Osteoblast (primary cell): ENCODE results near the gene ZCCHC24. TPM values are rescaled to one million over a fixed set of nuclear protein-coding genes. Genes with fewer than 3 reads are reported as not detected.

Experiments used
- DNase-seq: peaks from one replicate; pipeline ENCODE4 v3.0.0; 2011; ENCODE audit warnings: low spot score, mixed read lengths; ENCODE audit not compliant: insufficient read length; ENCODE audit errors: missing footprints
- H2AFZ ChIP-seq: 2 replicates; pipeline ENCODE4 v1.6.0; 2011; ENCODE audit warnings: mild to moderate bottlenecking, low read length
- H3K27ac ChIP-seq: 2 replicates; pipeline ENCODE4 v1.5.1; 2011; ENCODE audit warnings: mild to moderate bottlenecking, low read depth, low read length, moderate library complexity
- H3K27me3 ChIP-seq: 2 replicates; pipeline ENCODE4 v1.6.0; 2012; ENCODE audit warnings: mild to moderate bottlenecking, control low read depth, inconsistent platforms, low read length, moderate library complexity; ENCODE audit not compliant: insufficient read depth
- H3K36me3 ChIP-seq: 2 replicates; pipeline ENCODE4 v1.5.1; 2011; ENCODE audit warnings: mild to moderate bottlenecking, low read length, control low read depth, moderate library complexity; ENCODE audit not compliant: insufficient read depth
- H3K4me1 ChIP-seq: 2 replicates; pipeline ENCODE4 v1.5.1; 2011; ENCODE audit warnings: mild to moderate bottlenecking, low read length, control low read depth, moderate library complexity; ENCODE audit not compliant: insufficient read depth
- H3K4me2 ChIP-seq: 2 replicates; pipeline ENCODE4 v1.6.0; 2011; ENCODE audit warnings: mild to moderate bottlenecking, low read length; ENCODE audit not compliant: insufficient read depth
- H3K4me3 ChIP-seq: fragments of 200-600 bp; sonication (generic); 3 replicates; pipeline ENCODE4 v1.5.1; 2012; ENCODE audit warnings: mild to moderate bottlenecking, low read length, inconsistent platforms; ENCODE audit not compliant: insufficient read depth
- H3K79me2 ChIP-seq: 2 replicates; pipeline ENCODE4 v1.6.0; 2012; ENCODE audit warnings: mild to moderate bottlenecking, low read length, control low read depth, inconsistent platforms; ENCODE audit not compliant: insufficient read depth
- H3K9me3 ChIP-seq: 2 replicates; pipeline ENCODE4 v1.5.1; 2011; ENCODE audit warnings: low read depth, low read length, control low read depth
- H4K20me1 ChIP-seq: 2 replicates; pipeline ENCODE4 v1.6.0; 2012; ENCODE audit warnings: mild to moderate bottlenecking, low read length, control low read depth; ENCODE audit not compliant: insufficient read depth
- CTCF ChIP-seq: IDR thresholded peaks from 2 replicates; pipeline ENCODE4 v1.5.1; 2011; ENCODE audit warnings: mild to moderate bottlenecking, low read depth, low read length, moderate library complexity; ENCODE audit errors: extremely low read depth
- total RNA-seq: library from RNA; depleted of rRNA; stranded (reverse); fragments of >200 nt; gene quantifications from 2 replicates; pipeline ENCODE4 v1.2.3, GENCODE V29; 2012

ZCCHC24 gene
- total RNA-seq, 1 donor, result 48.5 TPM

- no peak overlapping the region for H3K4me3 ChIP-seq
- H3K4me2 ChIP-seq, result peak overlapping the region; percentile 44
- H2AFZ ChIP-seq, result no peak overlapping the region
These were observed 41.2 kb downstream of the ZCCHC24 start for GRCh38 chr10:79404231-79404609.

GRCh38 chr10:79403441-79404230, 41.8 kb downstream of the ZCCHC24 start:
- TF ChIP-seq CTCF, result no peak
- Histone ChIP-seq H3K79me2 (peaks cover 52% of the 10 kb centered on the region), H3K4me1 (peaks cover 68% of the 10 kb centered on the region), H3K27me3 (no peaks in the 10 kb centered on the region), H3K4me3 (no peak overlapping the region), H3K27ac (peak overlapping the region; percentile 37), H3K36me3 (no peaks in the 10 kb centered on the region), H2AFZ (no peak overlapping the region), H3K9me3 (no peaks in the 10 kb centered on the region), H4K20me1 (peaks cover 26% of the 10 kb centered on the region), H3K4me2 (peak overlapping the region; percentile 44)
- DNase-seq, result peak; percentile 80

More at GRCh38 chr10:79404231-79404609, 41.2 kb downstream of the ZCCHC24 start:
- H3K27me3 ChIP-seq, result no peaks in the 10 kb centered on the region
- H3K27ac ChIP-seq, result peak overlapping the region; percentile 37
- TF ChIP-seq CTCF, result no peak
- no peaks in the 10 kb centered on the region for H3K9me3 ChIP-seq
- H3K4me1 ChIP-seq, result peaks cover 68% of the 10 kb centered on the region
- H3K79me2 ChIP-seq, result peaks cover 55% of the 10 kb centered on the region
- no peaks in the 10 kb centered on the region for H3K36me3 ChIP-seq
- DNase-seq, result peak; percentile 94
- peaks cover 32% of the 10 kb centered on the region for H4K20me1 ChIP-seq

- H3K4me3 ChIP-seq, result no peak overlapping the region
- H3K9me3 ChIP-seq, result no peaks in the 10 kb centered on the region
- H3K27ac ChIP-seq, result no peak overlapping the region
- H4K20me1 ChIP-seq, result peaks cover 21% of the 10 kb centered on the region
- H3K4me1 ChIP-seq, result peaks cover 68% of the 10 kb centered on the region
- TF ChIP-seq CTCF, result no peak
- DNase-seq, result no peak
- no peaks in the 10 kb centered on the region for H3K27me3 ChIP-seq
- peaks cover 56% of the 10 kb centered on the region for H3K79me2 ChIP-seq
- H3K4me2 ChIP-seq, result no peak overlapping the region
- H2AFZ ChIP-seq, result no peak overlapping the region
- H3K36me3 ChIP-seq, result no peaks in the 10 kb centered on the region
These were observed 42.5 kb downstream of the ZCCHC24 start for GRCh38 chr10:79402951-79403350.

- peaks cover 68% of the 10 kb centered on the region for H3K4me1 ChIP-seq
These were observed 42.8 kb downstream of the ZCCHC24 start for GRCh38 chr10:79402625-79402946.

More at GRCh38 chr10:79402625-79402946, 42.8 kb downstream of the ZCCHC24 start:
- peaks cover 19% of the 10 kb centered on the region for H4K20me1 ChIP-seq
- H3K27ac ChIP-seq, result no peak overlapping the region
- peaks cover 59% of the 10 kb centered on the region for H3K79me2 ChIP-seq
- H2AFZ ChIP-seq, result no peak overlapping the region
- no peak overlapping the region for H3K4me3 ChIP-seq
- H3K36me3 ChIP-seq, result no peaks in the 10 kb centered on the region
- DNase-seq, result no peak
- no peak overlapping the region for H3K4me2 ChIP-seq
- no peak for TF ChIP-seq CTCF
- no peaks in the 10 kb centered on the region for H3K9me3 ChIP-seq
- no peaks in the 10 kb centered on the region for H3K27me3 ChIP-seq
